Measurements from ENCODE around the gene ZFYVE28.

The ZFYVE28 gene

GRCh38 chr4:2249526-2250356 is 168.7 kb downstream of the ZFYVE28 start:
- H3K9me3 ChIP-seq (ENCODE audit: control insufficient read depth in 1 of 2, low read length in 2 of 2), result no peaks in the 10 kb centered on the region
- H3K27ac ChIP-seq (ENCODE audit: low read length), result no peak overlapping the region
- peaks cover 0 to 8% of the 10 kb centered on the region in 2 donors for H3K4me1 ChIP-seq (ENCODE audit: control insufficient read depth in 1 of 2, insufficient read depth in 2 of 2, low read length in 2 of 2)
- H3K27me3 ChIP-seq (ENCODE audit: low read depth, low read length), result no peaks in the 10 kb centered on the region
- H3K4me3 ChIP-seq (ENCODE audit: low read depth in 1 of 2, low read length in 2 of 2), result no peak overlapping the region
- peaks cover 18 to 65% of the 10 kb centered on the region in 2 donors for H3K36me3 ChIP-seq (ENCODE audit: control insufficient read depth in 1 of 2, insufficient read depth in 2 of 2, low read length in 2 of 2)

GRCh38 chr4:2248821-2249261 is 169.6 kb downstream of the ZFYVE28 start:
- Histone ChIP-seq H3K4me3 (ENCODE audit: low read depth in 1 of 2, low read length in 2 of 2) (no peak overlapping the region), H3K4me1 (ENCODE audit: control insufficient read depth in 1 of 2, insufficient read depth in 2 of 2, low read length in 2 of 2) (peaks cover 0 to 15% of the 10 kb centered on the region in 2 donors), H3K27me3 (ENCODE audit: low read depth, low read length) (no peaks in the 10 kb centered on the region), H3K27ac (ENCODE audit: low read length) (no peak overlapping the region), H3K9me3 (ENCODE audit: control insufficient read depth in 1 of 2, low read length in 2 of 2) (no peaks in the 10 kb centered on the region), H3K36me3 (ENCODE audit: control insufficient read depth in 1 of 2, insufficient read depth in 2 of 2, low read length in 2 of 2) (peaks cover 12 to 61% of the 10 kb centered on the region in 2 donors)

GRCh38 chr4:2248044-2248780 is 170.2 kb downstream of the ZFYVE28 start:
- Histone ChIP-seq H3K9me3 (ENCODE audit: control insufficient read depth in 1 of 2, low read length in 2 of 2) (no peaks in the 10 kb centered on the region), H3K27ac (ENCODE audit: low read length) (no peak overlapping the region), H3K4me3 (ENCODE audit: low read depth in 1 of 2, low read length in 2 of 2) (no peak overlapping the region), H3K36me3 (ENCODE audit: control insufficient read depth in 1 of 2, insufficient read depth in 2 of 2, low read length in 2 of 2) (peaks cover 8 to 55% of the 10 kb centered on the region in 2 donors), H3K4me1 (ENCODE audit: control insufficient read depth in 1 of 2, insufficient read depth in 2 of 2, low read length in 2 of 2) (peaks cover 3 to 21% of the 10 kb centered on the region in 2 donors), H3K27me3 (ENCODE audit: low read depth, low read length) (no peaks in the 10 kb centered on the region)

GRCh38 chr4:2247128-2248043 is 171.1 kb downstream of the ZFYVE28 start:
- H3K27ac ChIP-seq (ENCODE audit: low read length), result no peak overlapping the region
- H3K4me3 ChIP-seq (ENCODE audit: low read depth in 1 of 2, low read length in 2 of 2), result no peak overlapping the region
- H3K27me3 ChIP-seq (ENCODE audit: low read depth, low read length), result no peaks in the 10 kb centered on the region
- H3K36me3 ChIP-seq (ENCODE audit: control insufficient read depth in 1 of 2, insufficient read depth in 2 of 2, low read length in 2 of 2), result peaks cover 3 to 48% of the 10 kb centered on the region in 2 donors
- H3K4me1 ChIP-seq (ENCODE audit: control insufficient read depth in 1 of 2, insufficient read depth in 2 of 2, low read length in 2 of 2), result peaks cover 4 to 21% of the 10 kb centered on the region in 2 donors
- H3K9me3 ChIP-seq (ENCODE audit: control insufficient read depth in 1 of 2, low read length in 2 of 2), result no peaks in the 10 kb centered on the region

GRCh38 chr4:2246384-2247127 is 171.9 kb downstream of the ZFYVE28 start:
- H3K27me3 ChIP-seq (ENCODE audit: low read depth, low read length), result no peaks in the 10 kb centered on the region
- H3K36me3 ChIP-seq (ENCODE audit: control insufficient read depth in 1 of 2, insufficient read depth in 2 of 2, low read length in 2 of 2), result peaks cover 3 to 39% of the 10 kb centered on the region in 2 donors
- peaks cover 4 to 21% of the 10 kb centered on the region in 2 donors for H3K4me1 ChIP-seq (ENCODE audit: control insufficient read depth in 1 of 2, insufficient read depth in 2 of 2, low read length in 2 of 2)
- no peaks in the 10 kb centered on the region for H3K9me3 ChIP-seq (ENCODE audit: control insufficient read depth in 1 of 2, low read length in 2 of 2)
- H3K4me3 ChIP-seq (ENCODE audit: low read depth in 1 of 2, low read length in 2 of 2), result no peak overlapping the region
- no peak overlapping the region for H3K27ac ChIP-seq (ENCODE audit: low read length)

- H3K27me3 ChIP-seq (ENCODE audit: low read depth, low read length), result no peaks in the 10 kb centered on the region
- no peaks in the 10 kb centered on the region for H3K9me3 ChIP-seq (ENCODE audit: control insufficient read depth in 1 of 2, low read length in 2 of 2)
- peaks cover 6 to 26% of the 10 kb centered on the region in 2 donors for H3K4me1 ChIP-seq (ENCODE audit: control insufficient read depth in 1 of 2, insufficient read depth in 2 of 2, low read length in 2 of 2)
- H3K27ac ChIP-seq (ENCODE audit: low read length), result no peak overlapping the region
- H3K4me3 ChIP-seq (ENCODE audit: low read depth in 1 of 2, low read length in 2 of 2), result no peak overlapping the region
- H3K36me3 ChIP-seq (ENCODE audit: control insufficient read depth in 1 of 2, insufficient read depth in 2 of 2, low read length in 2 of 2), result peaks cover 2 to 33% of the 10 kb centered on the region in 2 donors
Measured at GRCh38 chr4:2245787-2246275, 172.6 kb downstream of the ZFYVE28 start.

- no peak overlapping the region for H3K27ac ChIP-seq (ENCODE audit: low read length)
- peaks cover 0 to 27% of the 10 kb centered on the region in 2 donors for H3K36me3 ChIP-seq (ENCODE audit: control insufficient read depth in 1 of 2, insufficient read depth in 2 of 2, low read length in 2 of 2)
- no peaks in the 10 kb centered on the region for H3K9me3 ChIP-seq (ENCODE audit: control insufficient read depth in 1 of 2, low read length in 2 of 2)
- H3K4me3 ChIP-seq (ENCODE audit: low read depth in 1 of 2, low read length in 2 of 2), result no peak overlapping the region
- peaks cover 10 to 32% of the 10 kb centered on the region in 2 donors for H3K4me1 ChIP-seq (ENCODE audit: control insufficient read depth in 1 of 2, insufficient read depth in 2 of 2, low read length in 2 of 2)
- H3K27me3 ChIP-seq (ENCODE audit: low read depth, low read length), result no peaks in the 10 kb centered on the region
Measured at GRCh38 chr4:2245057-2245786, 173.2 kb downstream of the ZFYVE28 start.

GRCh38 chr4:2243681-2244380 is 174.6 kb downstream of the ZFYVE28 start:
- Histone ChIP-seq H3K27ac (ENCODE audit: low read length) (peak overlapping the region; percentile 16), H3K27me3 (ENCODE audit: low read depth, low read length) (no peaks in the 10 kb centered on the region), H3K36me3 (ENCODE audit: control insufficient read depth in 1 of 2, insufficient read depth in 2 of 2, low read length in 2 of 2) (peaks cover 0 to 13% of the 10 kb centered on the region in 2 donors), H3K9me3 (ENCODE audit: control insufficient read depth in 1 of 2, low read length in 2 of 2) (no peaks in the 10 kb centered on the region), H3K4me3 (ENCODE audit: low read depth in 1 of 2, low read length in 2 of 2) (no peak overlapping the region), H3K4me1 (ENCODE audit: control insufficient read depth in 1 of 2, insufficient read depth in 2 of 2, low read length in 2 of 2) (peaks cover 19 to 43% of the 10 kb centered on the region in 2 donors)

- Histone ChIP-seq H3K27ac (ENCODE audit: low read length) (peak within 1 kb of the TSS; percentile 52), H3K4me1 (ENCODE audit: control insufficient read depth in 1 of 2, insufficient read depth in 2 of 2, low read length in 2 of 2) (peaks cover 19 to 60% of the 10 kb centered on the region in 2 donors), H3K27me3 (ENCODE audit: low read depth, low read length) (no peaks in the 10 kb centered on the region), H3K4me3 (ENCODE audit: low read depth in 1 of 2, low read length in 2 of 2) (peak within 1 kb of the TSS; percentile 85 to 92), H3K36me3 (ENCODE audit: control insufficient read depth in 1 of 2, insufficient read depth in 2 of 2, low read length in 2 of 2) (peaks cover under 1 to 8% of the 10 kb centered on the region in 2 donors), H3K9me3 (ENCODE audit: control insufficient read depth in 1 of 2, low read length in 2 of 2) (no peaks in the 10 kb centered on the region)
Measured at GRCh38 chr4:2241410-2242353, 176.8 kb downstream of the ZFYVE28 start, which contains the start of the genes HAUS3 and POLN. TSS of gene HAUS3 (minus strand) at chr4:2242121. CDS start at chr4:2240946, 1,175 bp downstream. TSS of gene POLN (minus strand) at chr4:2242121. CDS start at chr4:2229231, 12,890 bp downstream.
